GM18858 (cell line): Measurements from ENCODE around the gene TIAM1.
A peak's percentile ranks its signal among the peaks of the same experiment; 100 is the strongest.

Experiments
- ATAC-seq: cut with Tn5 transposase; IDR thresholded peaks from one replicate; pipeline ENCODE4 v1.9.1; 2021; ENCODE audit not compliant: unreplicated experiment

Gene TIAM1

GRCh38 chr21:31211836-31212235 lies 132.2 kb downstream of the TIAM1 start:
- no peak for ATAC-seq

GRCh38 chr21:31205412-31205811 lies 138.6 kb downstream of the TIAM1 start:
- ATAC-seq, result no peak

- no peak for ATAC-seq
These were observed 139.3 kb downstream of the TIAM1 start for GRCh38 chr21:31204801-31205200.

- ATAC-seq, result no peak
These were observed 140.5 kb downstream of the TIAM1 start for GRCh38 chr21:31203431-31204054.

- ATAC-seq, result no peak
These were observed 142.5 kb downstream of the TIAM1 start for GRCh38 chr21:31201548-31201947.

GRCh38 chr21:31201144-31201543 lies 142.9 kb downstream of the TIAM1 start:
- no peak for ATAC-seq

GRCh38 chr21:31198575-31198974 lies 145.5 kb downstream of the TIAM1 start:
- ATAC-seq, result no peak

GRCh38 chr21:31196724-31197123 lies 147.3 kb downstream of the TIAM1 start:
- no peak for ATAC-seq

GRCh38 chr21:31195334-31196015 lies 148.6 kb downstream of the TIAM1 start:
- peak; percentile 64 for ATAC-seq

- ATAC-seq, result no peak
These were observed 149.4 kb downstream of the TIAM1 start for GRCh38 chr21:31194510-31195293.

- ATAC-seq, result no peak
These were observed 150.3 kb downstream of the TIAM1 start for GRCh38 chr21:31193761-31194160.

- ATAC-seq, result no peak
These were observed 152.5 kb downstream of the TIAM1 start for GRCh38 chr21:31191553-31191952.

GRCh38 chr21:31190516-31190915 lies 153.5 kb downstream of the TIAM1 start:
- no peak for ATAC-seq

- ATAC-seq, result no peak
These were observed 156.6 kb downstream of the TIAM1 start for GRCh38 chr21:31187499-31187898.

GRCh38 chr21:31186916-31187315 lies 157.1 kb downstream of the TIAM1 start:
- no peak for ATAC-seq

- ATAC-seq, result no peak
These were observed 158.4 kb downstream of the TIAM1 start for GRCh38 chr21:31185663-31186062.

GRCh38 chr21:31184876-31185275 lies 159.2 kb downstream of the TIAM1 start:
- ATAC-seq, result no peak

- no peak for ATAC-seq
These were observed 159.6 kb downstream of the TIAM1 start for GRCh38 chr21:31184459-31184858.

GRCh38 chr21:31182231-31183140 lies 161.6 kb downstream of the TIAM1 start:
- no peak for ATAC-seq

- ATAC-seq, result no peak
These were observed 162.8 kb downstream of the TIAM1 start for GRCh38 chr21:31181082-31181750.
